Measurements from ENCODE around the gene INTU.

The INTU gene

GRCh38 chr4:127698789-127699200 is 66.0 kb downstream of the INTU start:
- no peak for TF ChIP-seq CTCF (IDR thresholded peaks at IDR 0.05; ENCODE audit: insufficient read depth, missing control alignments)
- no peak for DNase-seq (ENCODE audit: insufficient read length, low spot score)

GRCh38 chr4:127708985-127709384 is 76.2 kb downstream of the INTU start:
- FAIRE-seq: no peak
- DNase-seq (ENCODE audit: insufficient read length, low spot score): no peak
- no peak for TF ChIP-seq CTCF (IDR thresholded peaks at IDR 0.05; ENCODE audit: insufficient read depth, missing control alignments)

More at GRCh38 chr4:127698789-127699200, 66.0 kb downstream of the INTU start:
- no peak for FAIRE-seq

GRCh38 chr4:127709456-127709855 is 76.7 kb downstream of the INTU start:
- no peak for FAIRE-seq
- DNase-seq (ENCODE audit: insufficient read length, low spot score): no peak
- TF ChIP-seq CTCF (IDR thresholded peaks at IDR 0.05; ENCODE audit: insufficient read depth, missing control alignments): no peak

- no peak for FAIRE-seq
- DNase-seq (ENCODE audit: insufficient read length, low spot score): no peak
- no peak for TF ChIP-seq CTCF (IDR thresholded peaks at IDR 0.05; ENCODE audit: insufficient read depth, missing control alignments)
Measured at GRCh38 chr4:127730142-127730913, 97.6 kb downstream of the INTU start, which contains the start of gene SLC25A31. TSS of gene SLC25A31 (plus strand) at chr4:127730400. CDS start at chr4:127730546, 146 bp downstream.

- no peak for TF ChIP-seq CTCF (IDR thresholded peaks at IDR 0.05; ENCODE audit: insufficient read depth, missing control alignments)
- FAIRE-seq (no peak), DNase-seq (ENCODE audit: insufficient read length, low spot score) (no peak)
Measured at GRCh38 chr4:127731406-127731805, 98.6 kb downstream of the INTU start.

- peak; percentile 71 for TF ChIP-seq CTCF (IDR thresholded peaks at IDR 0.05; ENCODE audit: insufficient read depth, missing control alignments)
- DNase-seq (ENCODE audit: insufficient read length, low spot score) (peak; percentile 28), FAIRE-seq (peak; percentile 61)
Measured at GRCh38 chr4:127732623-127733328, 100.0 kb downstream of the INTU start.

- FAIRE-seq (no peak), DNase-seq (ENCODE audit: insufficient read length, low spot score) (no peak)
- no peak for TF ChIP-seq CTCF (IDR thresholded peaks at IDR 0.05; ENCODE audit: insufficient read depth, missing control alignments)
Measured at GRCh38 chr4:127734976-127735375, 102.2 kb downstream of the INTU start.

Data from D721Med (cell line).